Heart left ventricle (tissue), 13 donors: ENCODE measurements around the gene CACNA1C.

Experiments
- POLR2A ChIP-seq, 2 donors: fragments of 450-650 bp; IDR thresholded peaks; one replicate each; pipeline ENCODE4 v1.6.1; 2017; ENCODE audit warnings: antibody characterized with exemption in 2 of 2, mild to moderate bottlenecking in 2 of 2, moderate library complexity in 2 of 2
- TF ChIP-seq, protein P1 (sequence below), 12 donors: fragments of 200-600 bp; sonication (generic) in 4 of 12; IDR thresholded peaks; one replicate each; pipeline versions ENCODE4 v1.5.0 to v1.8.0; 2018 to 2022; ENCODE audit warnings: antibody characterized with exemption in 12 of 12, mild to moderate bottlenecking in 5 of 12
- donor health status: ischemic (EF 13 %, LVEDD 7.1; RV severe dilation, severe dysfunction).
- donor health status: DM: no; HTN: yes; CAD: no.
- donor health status: DM: no; HTN: no; CAD: no.
- donor health status: ischemic (EF 25% LVEDD 6.9; RV normal size, moderate dysfunction).
- donor health status: ischemic (EF 25% LVEDD 5.7; RV mildly dilated, moderate dysfunction).
- donor health status: ischemic (EF 35%, LVEDD 5.7; RV mildly dilated, moderate dysfunction).
- donor health status: nonischemic (EF 11% LVEDD 7.7; RV severe dilation, severe dysfunction).
- donor health status: DM: yes; HTN: yes; CAD: no.
- donor health status: PGD.
- donor health status: ischemic (EF 29% LVEDD 5.4; RV normal size, mild dysfunction).
- donor health status: nonischemic (EF 23%, LVEDD 6.1; RV moderate dilation, normal function).

DNA sequence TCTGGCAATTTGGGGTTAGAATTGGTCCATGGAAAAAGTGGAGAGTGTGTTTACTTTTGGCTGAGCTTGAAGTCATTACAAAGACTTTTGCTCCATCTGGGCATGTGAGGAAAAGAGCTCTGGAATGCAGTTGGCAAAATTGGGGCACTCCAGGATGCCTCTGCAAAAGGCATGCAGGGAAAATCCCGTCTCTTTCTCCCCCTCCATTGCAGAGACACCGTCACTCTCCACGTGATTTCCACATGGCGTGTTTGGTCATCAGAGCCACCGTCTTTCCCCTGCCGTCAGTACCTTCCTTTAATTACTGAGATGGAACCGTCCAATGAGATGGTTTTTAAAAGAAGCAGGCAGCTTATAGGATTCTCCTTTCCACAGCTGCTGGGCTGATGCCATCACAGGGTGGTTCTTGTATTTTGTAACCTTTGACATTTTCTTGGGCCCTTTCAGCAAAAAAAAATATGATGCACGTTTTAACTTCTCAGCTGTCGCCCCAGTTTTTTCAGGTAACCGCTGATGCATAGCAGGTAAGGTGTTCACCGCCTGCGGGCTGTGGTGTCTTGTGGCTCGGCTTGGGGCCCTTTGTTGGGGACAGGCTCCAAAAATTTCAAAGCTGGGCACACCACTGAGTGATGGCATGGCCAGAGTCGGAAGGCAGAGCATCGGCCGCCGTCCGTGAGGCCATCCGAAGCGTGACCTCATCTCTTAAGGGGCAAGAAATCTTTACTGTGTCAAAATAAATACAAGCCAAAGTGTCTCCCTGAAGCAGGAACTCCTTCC, 68.4 kb downstream of the CACNA1C start:
- TF ChIP-seq, protein P1, sequence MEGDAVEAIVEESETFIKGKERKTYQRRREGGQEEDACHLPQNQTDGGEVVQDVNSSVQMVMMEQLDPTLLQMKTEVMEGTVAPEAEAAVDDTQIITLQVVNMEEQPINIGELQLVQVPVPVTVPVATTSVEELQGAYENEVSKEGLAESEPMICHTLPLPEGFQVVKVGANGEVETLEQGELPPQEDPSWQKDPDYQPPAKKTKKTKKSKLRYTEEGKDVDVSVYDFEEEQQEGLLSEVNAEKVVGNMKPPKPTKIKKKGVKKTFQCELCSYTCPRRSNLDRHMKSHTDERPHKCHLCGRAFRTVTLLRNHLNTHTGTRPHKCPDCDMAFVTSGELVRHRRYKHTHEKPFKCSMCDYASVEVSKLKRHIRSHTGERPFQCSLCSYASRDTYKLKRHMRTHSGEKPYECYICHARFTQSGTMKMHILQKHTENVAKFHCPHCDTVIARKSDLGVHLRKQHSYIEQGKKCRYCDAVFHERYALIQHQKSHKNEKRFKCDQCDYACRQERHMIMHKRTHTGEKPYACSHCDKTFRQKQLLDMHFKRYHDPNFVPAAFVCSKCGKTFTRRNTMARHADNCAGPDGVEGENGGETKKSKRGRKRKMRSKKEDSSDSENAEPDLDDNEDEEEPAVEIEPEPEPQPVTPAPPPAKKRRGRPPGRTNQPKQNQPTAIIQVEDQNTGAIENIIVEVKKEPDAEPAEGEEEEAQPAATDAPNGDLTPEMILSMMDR (IDR thresholded peaks at IDR 0.05), result no peak
- TF ChIP-seq POLR2A (IDR thresholded peaks at IDR 0.05), result no peak
